Lung (tissue), 16 donors: Measurements from ENCODE around the gene CNTN6. TPM values are rescaled to one million over a fixed set of nuclear protein-coding genes. Genes with fewer than 3 reads are reported as not detected.
A peak's percentile ranks its signal among the peaks of the same experiment; 100 is the strongest.

ENCODE experiments used
- ATAC-seq: fragments of 200-7000 bp; cut with Tn5 transposase; one replicate; pipeline ENCODE4 v1.9.1; 2020; ENCODE audit warnings: moderate number of reproducible peaks; ENCODE audit not compliant: insufficient read depth, low FRiP score
- DNase-seq, 3 donors: peaks; one replicate each; pipeline ENCODE4 v3.0.0-alpha.2; 2013 to 2017
- H3K27ac ChIP-seq, 2 donors: one replicate each; pipeline ENCODE4 v1.5.1; 2013; ENCODE audit warnings: mild to moderate bottlenecking in 2 of 2, moderate library complexity in 2 of 2, control low read depth in 1 of 2, inconsistent platforms in 1 of 2, low read depth in 1 of 2, low read length in 1 of 2
- H3K27me3 ChIP-seq, 3 donors: one replicate each; pipeline ENCODE4 v1.5.1; 2013; ENCODE audit warnings: low read length in 2 of 3; ENCODE audit not compliant: control insufficient read depth in 3 of 3, insufficient read depth in 3 of 3
- H3K36me3 ChIP-seq, 4 donors: one replicate each; pipeline ENCODE4 v1.5.1; 2013; ENCODE audit warnings: low read length in 4 of 4, mild to moderate bottlenecking in 1 of 4, moderate library complexity in 1 of 4; ENCODE audit not compliant: control insufficient read depth in 4 of 4, insufficient read depth in 4 of 4
- H3K4me1 ChIP-seq, 5 donors: one replicate each; pipeline ENCODE4 v1.5.1; 2013; ENCODE audit warnings: low read length in 5 of 5, mild to moderate bottlenecking in 2 of 5, moderate library complexity in 1 of 5; ENCODE audit not compliant: control insufficient read depth in 5 of 5, insufficient read depth in 5 of 5
- H3K4me3 ChIP-seq: one replicate; pipeline ENCODE4 v1.5.1; 2013; ENCODE audit warnings: mild to moderate bottlenecking, control low read depth, moderate library complexity
- H3K9ac ChIP-seq, 2 donors: one replicate each; pipeline ENCODE4 v1.5.1; 2013; ENCODE audit warnings: low read length in 2 of 2, control low read depth in 1 of 2; ENCODE audit not compliant: insufficient read depth in 1 of 2
- H3K9me3 ChIP-seq, 4 donors: one replicate each; pipeline ENCODE4 v1.5.1; 2013; ENCODE audit warnings: low read length in 3 of 4, mild to moderate bottlenecking in 1 of 4, moderate library complexity in 1 of 4; ENCODE audit not compliant: control insufficient read depth in 4 of 4, insufficient read depth in 3 of 4
- CTCF ChIP-seq: IDR thresholded peaks from 2 replicates; pipeline ENCODE4 v1.5.1; 2012; ENCODE audit warnings: mild to moderate bottlenecking; ENCODE audit errors: control extremely low read depth, extremely low read depth
- WGBS, 2 donors: extraction: QIAGEN DNeasy Blood & Tissue Kit; methylation state at CpG; one replicate each; pipeline ENCODE4 v1.1.7; 2013; 5-methylcytosine and 5-hydroxymethylcytosine counted together
- long read RNA-seq, 5 donors: transcript quantifications; one replicate each; lab custom pipeline, GENCODE V29; 2026
- polyA plus RNA-seq, 2 donors: library from polyadenylated mRNA; stranded (reverse); fragments of 200-250 nt; gene quantifications; one replicate each; pipeline ENCODE4 v1.2.1, GENCODE V29; 2013
- total RNA-seq, 2 donors: library from RNA; depleted of rRNA in 1 of 2; stranded (reverse); fragments of >200 nt in 1 of 2; gene quantifications; one replicate each; pipeline ENCODE4 v1.2.1, GENCODE V29; 2014 to 2021
- donor health status: control.
- donor health status: control.
- donor health status: Bipolar disorder and iron deficiency.
- donor health status: healthy.
- donor health status: DM: yes; HTN: yes; CAD: no.

Gene CNTN6
- total RNA-seq (10 to 100 TPM in 1 of 2 donors, 1 to 10 TPM in 1; 3.1 to 22.7 TPM), polyA plus RNA-seq (1 to 10 TPM; 3.3 to 3.7 TPM)
- long read RNA-seq, donor 1: 0 reads
- long read RNA-seq, donor 2: 0 reads
- long read RNA-seq, donor 3: 0 reads
- long read RNA-seq, donor 4: 0 reads
- long read RNA-seq, donor 5: 0 reads

GRCh38 chr3:1092771-1093170 is at the start of gene CNTN6:
CNTN6 (plus strand) TSS chr3:1093024; CDS start chr3:1148009, 54,985 bp downstream.
- Histone ChIP-seq H3K4me3 (no peak within 1 kb of the TSS), H3K9ac (no peak within 1 kb of the TSS), H3K4me1 (peaks cover 0 to 1% (median 0%) of the 10 kb centered on the region in 5 donors), H3K27me3 (no peaks in the 10 kb centered on the region), H3K36me3 (no peaks in the 10 kb centered on the region), H3K27ac (peak within 1 kb of the TSS in 1 of 2 donors; percentile 52), H3K9me3 (no peaks in the 10 kb centered on the region)
- no peak for TF ChIP-seq CTCF
- WGBS, 2 donors: 46 to 65% methylated on average over 7 of the region's 7 CpGs
- DNase-seq: peak; percentile 23 to 43 (median 31)
- ATAC-seq: no peak

- 68 to 78% methylated on average over 2 of the region's 2 CpGs for WGBS, 2 donors
- Histone ChIP-seq H3K9ac (no peak overlapping the region), H3K4me1 (peaks cover 0 to 5% (median 0%) of the 10 kb centered on the region in 5 donors), H3K27ac (no peak overlapping the region), H3K27me3 (no peaks in the 10 kb centered on the region), H3K9me3 (no peaks in the 10 kb centered on the region), H3K36me3 (no peaks in the 10 kb centered on the region), H3K4me3 (no peak overlapping the region)
- TF ChIP-seq CTCF: no peak
- DNase-seq (no peak), ATAC-seq (no peak)
Measured at GRCh38 chr3:1048558-1048957, 44.3 kb upstream of the CNTN6 start.

GRCh38 chr3:1055870-1056269 is 37.0 kb upstream of the CNTN6 start:
- DNase-seq (no peak), ATAC-seq (no peak)
- Histone ChIP-seq H3K4me1 (peaks cover 0 to 13% (median 0%) of the 10 kb centered on the region in 5 donors), H3K9ac (no peak overlapping the region), H3K36me3 (no peaks in the 10 kb centered on the region), H3K27ac (no peak overlapping the region), H3K27me3 (no peaks in the 10 kb centered on the region), H3K4me3 (no peak overlapping the region), H3K9me3 (no peaks in the 10 kb centered on the region)
- WGBS, 2 donors: 86% methylated on average over 3 of the region's 3 CpGs
- TF ChIP-seq CTCF: no peak

- no peak overlapping the region for H3K4me3 ChIP-seq
- no peaks in the 10 kb centered on the region for H3K9me3 ChIP-seq
Measured at GRCh38 chr3:1056744-1057143, 36.1 kb upstream of the CNTN6 start.

More at GRCh38 chr3:1056744-1057143, 36.1 kb upstream of the CNTN6 start:
- H3K27ac ChIP-seq: no peak overlapping the region
- H3K4me1 ChIP-seq: peaks cover 0 to 13% (median 0%) of the 10 kb centered on the region in 5 donors
- H3K9ac ChIP-seq: no peak overlapping the region
- DNase-seq (peak in 2 of 3 donors; percentile 46), ATAC-seq (no peak)
- no peaks in the 10 kb centered on the region for H3K27me3 ChIP-seq
- no peaks in the 10 kb centered on the region for H3K36me3 ChIP-seq
- no peak for TF ChIP-seq CTCF
